GM18868 (cell line): ENCODE data around the gene LTB.
A peak's percentile ranks its signal among the peaks of the same experiment; 100 is the strongest.
"Not testable (repeated sequence)": the region's sequence is repeated elsewhere in the genome, so short reads cannot be mapped to it uniquely, and the experiment has no call there.

Experiments used
- ATAC-seq: cut with Tn5 transposase; IDR thresholded peaks from one replicate; pipeline ENCODE4 v1.9.1; 2021; ENCODE audit warnings: mild to moderate bottlenecking, moderate library complexity; ENCODE audit not compliant: unreplicated experiment

Gene LTB

DNA sequence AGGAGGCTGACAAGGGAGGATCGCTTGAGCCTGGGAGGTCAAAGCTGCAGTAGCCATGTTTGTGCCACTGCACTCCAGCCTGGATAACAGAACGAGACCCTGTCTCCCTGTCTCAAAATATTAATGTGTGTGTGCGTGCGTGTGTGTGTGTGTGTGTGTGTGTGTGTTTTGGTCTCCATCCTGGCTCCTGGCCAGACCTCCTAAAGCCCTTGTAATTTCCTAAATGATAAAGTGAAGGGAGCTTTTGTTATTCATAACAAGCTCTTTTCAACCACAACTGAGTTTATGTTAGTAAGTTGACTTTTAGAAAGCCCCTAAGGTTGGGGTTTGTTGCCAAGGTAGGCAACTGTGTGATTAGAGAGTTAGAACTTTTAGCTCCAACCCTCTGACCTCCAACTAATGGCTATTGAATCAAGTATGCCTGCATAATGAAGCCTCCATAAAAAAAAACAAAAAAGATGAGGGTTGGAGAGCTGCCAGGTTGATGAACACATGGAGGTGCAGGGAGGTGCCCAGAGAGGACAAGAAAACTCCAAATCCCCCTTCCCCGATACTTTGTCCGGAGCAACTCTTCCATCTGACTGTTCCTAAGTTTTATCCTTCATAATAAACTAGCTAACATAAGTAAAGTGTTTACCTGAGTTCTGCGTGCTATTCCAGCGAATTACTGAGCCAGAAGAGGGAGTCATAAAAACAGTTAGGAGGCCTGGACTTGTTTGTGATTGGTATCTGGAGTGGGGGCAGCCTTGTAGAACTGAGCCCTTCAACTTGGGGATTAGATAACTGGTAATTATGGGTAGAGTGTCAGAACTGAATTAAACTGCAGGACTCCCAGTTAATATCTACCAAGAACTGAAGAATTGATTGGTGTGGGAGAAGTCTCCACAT lies 27.5 kb upstream of the LTB start:
- no peak for ATAC-seq

DNA sequence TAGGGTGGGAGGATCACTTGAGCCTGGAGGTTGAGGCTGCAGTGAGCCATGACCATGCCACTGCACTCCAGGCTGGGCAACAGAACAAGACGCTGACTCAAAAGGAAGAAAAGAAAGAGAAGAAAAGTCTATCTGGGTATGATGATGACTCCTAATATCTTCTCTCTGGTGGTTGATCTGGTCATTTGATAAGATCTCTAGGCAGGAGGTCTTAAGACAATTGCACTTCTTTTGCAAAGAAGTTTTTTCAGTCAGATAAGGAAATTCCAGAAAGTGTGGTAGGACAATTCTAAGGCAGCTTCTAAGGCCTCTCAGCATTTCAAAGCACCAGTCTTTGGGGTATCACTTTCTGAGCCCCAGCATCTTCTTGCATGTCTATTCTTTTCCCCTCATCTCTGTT lies 25.1 kb upstream of the LTB start:
- ATAC-seq: no peak

DNA sequence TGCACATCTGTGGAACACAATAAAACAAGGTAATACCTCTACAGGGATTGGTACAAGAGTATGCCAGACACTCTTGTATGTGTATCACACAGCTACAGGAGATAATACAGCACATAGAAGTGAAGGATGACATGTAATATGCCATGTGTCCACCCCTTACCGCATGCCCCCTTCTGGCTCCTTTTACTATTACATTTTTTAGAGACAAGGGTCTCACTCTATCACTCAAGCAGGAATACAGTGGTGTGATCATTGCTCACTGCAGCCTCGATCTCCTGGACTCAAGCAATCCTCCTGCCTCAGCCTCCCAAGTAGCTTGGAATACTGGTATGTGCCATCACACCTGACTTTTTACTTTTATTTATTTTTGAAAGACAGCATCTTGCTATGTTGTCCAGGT lies 14.8 kb upstream of the LTB start:
- ATAC-seq: no peak

DNA sequence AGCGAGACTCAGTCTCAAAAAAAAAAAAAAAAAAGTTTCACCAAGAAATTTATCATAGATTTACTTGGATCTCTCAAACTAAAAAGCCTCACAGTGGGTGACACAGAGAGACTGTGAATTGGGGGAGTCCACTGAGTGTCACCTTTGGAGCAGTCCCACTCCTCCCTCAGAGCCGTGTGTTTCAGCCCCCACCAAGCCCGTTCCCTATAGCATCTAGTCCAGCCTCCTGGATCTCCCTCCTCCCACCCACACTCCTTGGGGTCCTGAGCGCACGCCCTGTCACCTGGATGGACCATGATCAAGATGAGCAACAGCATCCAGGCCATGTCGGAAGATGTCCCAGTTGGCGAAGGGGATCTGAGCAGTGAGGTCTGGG lies 10.2 kb upstream of the LTB start:
- no peak for ATAC-seq

DNA sequence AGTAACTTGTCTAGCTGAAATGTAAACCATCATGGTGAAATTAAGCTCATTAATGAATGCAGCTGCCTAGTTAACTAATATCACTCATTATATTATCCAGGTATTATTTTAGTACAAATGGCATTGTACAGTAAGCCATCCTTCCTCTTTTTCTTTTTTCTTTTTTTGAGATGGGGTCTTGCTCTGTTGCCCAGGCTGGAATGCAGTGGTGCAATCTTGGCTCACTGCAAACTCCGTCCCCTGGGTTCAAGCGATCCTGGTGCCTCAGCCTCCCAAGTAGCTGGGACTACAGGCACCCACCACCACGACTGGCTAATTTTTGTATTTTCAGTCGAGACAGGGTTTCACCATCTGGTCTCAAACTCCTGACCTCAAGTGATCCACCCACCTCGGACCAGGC lies 8.5 kb upstream of the LTB start:
- ATAC-seq: not testable (repeated sequence)

DNA sequence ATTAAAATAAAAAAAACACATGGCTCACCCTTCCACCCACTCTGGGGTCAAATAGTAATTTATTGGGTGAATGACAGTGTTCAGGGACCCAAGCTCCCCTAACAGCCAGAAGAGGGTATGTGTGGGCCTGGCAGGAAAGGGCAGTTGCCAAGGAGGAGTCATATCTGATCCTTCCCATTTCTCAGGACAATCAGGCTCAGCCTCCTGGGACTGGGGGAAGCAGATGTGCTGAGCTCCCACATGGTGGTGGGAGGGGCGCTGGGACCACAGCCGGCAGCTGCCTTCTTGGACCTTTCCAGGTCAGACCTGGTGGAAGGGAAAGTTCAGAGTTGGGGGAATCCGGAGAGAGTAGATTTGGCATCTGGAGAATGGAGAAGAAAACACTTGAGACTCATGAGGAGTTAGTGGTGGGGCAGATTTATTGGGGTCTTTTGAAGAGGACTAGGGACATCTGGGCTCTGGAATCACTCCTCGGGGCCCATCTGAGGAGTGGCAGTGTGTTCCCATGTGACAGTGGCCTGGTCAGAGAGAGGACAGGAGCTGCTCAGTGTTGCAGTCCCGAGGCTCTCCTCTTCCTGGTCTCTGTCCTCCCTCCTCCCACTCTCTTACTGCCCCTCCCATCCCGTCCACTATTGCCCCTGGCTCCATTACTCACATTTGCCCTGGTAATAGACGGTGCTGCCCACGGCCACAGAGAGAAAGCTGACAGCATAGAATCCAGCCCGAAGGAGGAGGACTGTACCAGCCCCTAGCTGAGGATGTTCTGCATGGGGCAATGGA lies 6.8 kb upstream of the LTB start:
- no peak for ATAC-seq

DNA sequence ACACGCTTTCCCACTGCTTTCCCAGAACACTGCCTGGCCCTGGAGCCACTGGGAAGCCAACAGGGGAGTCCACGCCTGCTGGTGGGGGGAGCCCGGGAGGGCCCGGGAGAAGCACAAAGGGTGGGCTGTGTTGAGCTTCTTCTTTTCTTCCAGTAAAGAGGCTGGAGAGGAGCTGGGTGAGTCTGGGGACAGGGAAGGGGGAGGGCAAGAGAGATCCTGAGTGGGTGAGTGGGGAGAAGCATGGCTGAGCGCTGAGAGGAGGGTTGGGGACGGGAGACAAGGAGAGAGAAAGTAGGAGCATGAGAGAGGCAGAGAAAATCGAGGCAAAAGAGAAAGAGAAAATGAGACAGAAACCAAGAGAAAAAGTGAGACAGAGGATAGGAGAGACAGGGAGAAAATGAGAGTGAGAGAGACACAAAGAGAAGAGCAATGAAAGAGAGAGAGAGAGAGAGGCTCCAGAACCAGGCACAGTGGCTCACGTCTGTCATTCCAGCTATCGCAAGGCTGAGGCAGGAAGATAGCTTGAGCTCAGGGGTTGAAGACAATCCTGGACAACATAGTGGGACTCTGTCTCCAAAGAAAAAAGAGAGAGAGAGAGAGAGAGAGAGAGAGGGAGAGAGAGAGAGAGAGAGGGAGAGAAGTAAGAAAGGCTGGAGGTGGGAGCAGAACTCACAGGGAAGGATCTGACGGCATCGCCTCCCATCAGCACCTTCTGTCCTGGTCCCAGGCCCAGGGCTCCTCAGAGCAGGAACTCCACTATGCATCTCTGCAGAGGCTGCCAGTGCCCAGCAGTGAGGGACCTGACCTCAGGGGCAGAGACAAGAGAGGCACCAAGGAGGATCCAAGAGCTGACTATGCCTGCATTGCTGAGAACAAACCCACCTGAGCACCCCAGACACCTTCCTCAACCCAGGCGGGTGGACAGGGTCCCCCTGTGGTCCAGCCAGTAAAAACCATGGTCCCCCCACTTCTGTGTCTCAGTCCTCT lies 5.9 kb upstream of the LTB start:
- no peak for ATAC-seq

- ATAC-seq: no peak
Measured at GRCh38 chr6:31586599-31587281, 4.5 kb upstream of the LTB start.

- ATAC-seq: no peak
Measured at GRCh38 chr6:31586008-31586407, 3.8 kb upstream of the LTB start, which contains the start of gene LST1. LST1 (plus strand) TSS chr6:31586277; CDS start chr6:31587300, 1,023 bp downstream.

GRCh38 chr6:31585491-31585890 lies 3.3 kb upstream of the LTB start:
- ATAC-seq: no peak

DNA sequence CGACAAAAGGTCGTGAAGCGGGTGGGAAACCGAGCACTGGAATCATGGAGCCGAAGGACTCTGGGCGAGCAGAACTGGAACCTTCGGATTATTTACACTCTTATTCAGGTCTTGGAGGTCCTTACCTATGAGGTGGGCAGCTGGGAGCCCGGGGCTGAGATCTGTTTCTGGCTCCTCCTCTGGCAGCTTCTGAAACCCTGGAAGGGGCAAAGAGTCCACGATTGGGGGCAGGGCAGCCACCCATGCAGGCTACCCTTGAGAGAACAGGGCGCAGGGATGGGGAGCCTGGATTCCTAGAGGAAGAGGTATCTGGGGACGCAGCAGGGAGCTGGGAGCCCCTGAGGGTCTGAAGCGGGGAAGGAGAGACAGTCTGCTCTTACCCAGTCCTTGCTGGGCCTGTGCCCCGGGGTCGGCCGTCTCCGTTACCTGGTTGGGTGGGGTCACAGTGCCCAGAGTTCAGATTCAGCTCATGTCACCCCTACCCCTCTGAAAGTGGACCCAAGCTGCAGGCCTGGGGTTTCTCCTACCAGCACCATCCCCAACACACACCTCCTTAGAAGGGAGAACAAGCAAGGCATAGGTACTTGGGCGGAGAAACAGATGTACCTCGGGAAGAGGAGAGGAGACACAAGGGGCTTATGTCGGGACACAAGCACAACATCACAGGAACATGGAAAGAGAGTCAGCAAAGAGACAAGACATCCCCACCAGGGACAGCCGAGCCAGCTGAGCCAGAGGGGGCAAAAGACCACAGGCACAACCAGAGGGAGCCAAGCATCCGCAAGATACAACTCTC lies 592 bp downstream of the LTB start:
- no peak for ATAC-seq

DNA sequence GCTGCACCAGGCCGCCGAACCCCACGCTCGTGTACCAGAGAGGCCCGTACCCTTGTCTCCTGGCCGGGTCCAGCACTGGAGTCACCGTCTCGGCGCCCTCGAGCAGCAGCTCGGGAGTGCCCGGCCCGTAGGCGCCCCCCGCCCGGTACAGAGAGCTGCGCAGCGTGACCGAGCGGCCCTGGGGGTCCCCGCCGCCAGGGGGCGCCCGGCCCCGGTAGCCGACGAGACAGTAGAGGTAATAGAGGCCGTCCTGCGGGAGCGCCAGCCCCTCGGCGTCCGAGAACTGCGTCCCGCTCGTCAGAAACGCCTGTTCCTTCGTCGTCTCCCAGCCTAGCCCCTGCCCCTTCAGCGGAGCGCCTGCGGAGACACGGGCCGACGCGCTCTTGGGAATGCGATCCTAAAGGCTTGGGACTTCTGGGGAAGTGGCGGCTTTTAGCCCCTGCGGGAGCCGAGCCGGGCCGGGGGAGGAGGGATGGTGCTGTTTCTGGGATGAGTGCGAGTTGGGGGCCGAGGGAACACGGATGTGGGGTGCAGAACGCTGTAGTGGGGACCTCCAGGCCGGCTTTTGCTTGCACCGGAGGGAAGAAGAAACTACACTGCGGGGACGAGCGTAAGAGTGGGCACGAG lies 1.3 kb downstream of the LTB start:
- peak; percentile 53 for ATAC-seq

- ATAC-seq: no peak
Measured at GRCh38 chr6:31580438-31580740, 1.8 kb downstream of the LTB start.

DNA sequence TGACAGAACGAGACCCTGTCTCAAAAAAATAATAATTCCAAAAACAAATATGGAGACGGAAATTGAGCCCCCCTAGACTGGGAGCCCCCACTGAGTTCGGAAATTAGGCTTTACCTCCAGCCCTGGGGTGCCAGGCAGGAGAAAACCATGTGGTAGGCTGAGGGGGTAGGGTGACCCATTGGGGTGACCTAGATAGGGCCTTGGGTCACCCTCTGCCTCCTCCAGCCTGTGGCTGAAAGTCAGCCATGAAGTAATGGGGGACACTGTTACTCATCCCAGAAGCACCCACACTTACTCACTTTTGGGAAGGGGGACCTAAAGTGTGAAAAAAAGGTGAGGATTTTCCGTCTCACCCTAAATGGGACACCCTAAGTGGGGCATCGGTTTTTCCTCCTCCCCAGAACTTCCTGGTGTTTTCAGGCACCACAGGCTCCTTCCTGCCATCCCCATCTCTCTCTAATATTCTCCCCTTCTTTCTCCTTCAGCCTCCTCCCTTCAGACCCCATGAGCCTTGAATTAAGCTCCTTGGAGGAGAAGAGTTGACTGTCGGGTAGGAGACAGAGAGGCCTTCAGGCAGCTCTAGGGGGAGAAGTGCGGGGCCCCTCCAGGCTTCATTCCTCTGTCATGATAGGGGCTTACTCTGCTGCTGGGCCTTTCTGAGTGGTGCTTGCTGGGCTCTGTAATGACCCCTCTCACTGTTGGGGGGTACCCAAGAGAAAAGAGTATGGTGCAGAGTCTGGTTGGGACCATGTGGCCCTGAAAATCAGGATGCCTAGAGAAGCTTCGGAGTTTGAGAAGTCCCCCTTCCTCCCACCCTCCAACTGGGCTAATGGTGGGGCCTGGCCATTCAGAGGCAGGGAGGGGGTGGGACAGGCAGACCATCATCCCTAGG lies 2.4 kb downstream of the LTB start:
- no peak for ATAC-seq

GRCh38 chr6:31579119-31579505 lies 3.1 kb downstream of the LTB start:
- ATAC-seq: no peak

DNA sequence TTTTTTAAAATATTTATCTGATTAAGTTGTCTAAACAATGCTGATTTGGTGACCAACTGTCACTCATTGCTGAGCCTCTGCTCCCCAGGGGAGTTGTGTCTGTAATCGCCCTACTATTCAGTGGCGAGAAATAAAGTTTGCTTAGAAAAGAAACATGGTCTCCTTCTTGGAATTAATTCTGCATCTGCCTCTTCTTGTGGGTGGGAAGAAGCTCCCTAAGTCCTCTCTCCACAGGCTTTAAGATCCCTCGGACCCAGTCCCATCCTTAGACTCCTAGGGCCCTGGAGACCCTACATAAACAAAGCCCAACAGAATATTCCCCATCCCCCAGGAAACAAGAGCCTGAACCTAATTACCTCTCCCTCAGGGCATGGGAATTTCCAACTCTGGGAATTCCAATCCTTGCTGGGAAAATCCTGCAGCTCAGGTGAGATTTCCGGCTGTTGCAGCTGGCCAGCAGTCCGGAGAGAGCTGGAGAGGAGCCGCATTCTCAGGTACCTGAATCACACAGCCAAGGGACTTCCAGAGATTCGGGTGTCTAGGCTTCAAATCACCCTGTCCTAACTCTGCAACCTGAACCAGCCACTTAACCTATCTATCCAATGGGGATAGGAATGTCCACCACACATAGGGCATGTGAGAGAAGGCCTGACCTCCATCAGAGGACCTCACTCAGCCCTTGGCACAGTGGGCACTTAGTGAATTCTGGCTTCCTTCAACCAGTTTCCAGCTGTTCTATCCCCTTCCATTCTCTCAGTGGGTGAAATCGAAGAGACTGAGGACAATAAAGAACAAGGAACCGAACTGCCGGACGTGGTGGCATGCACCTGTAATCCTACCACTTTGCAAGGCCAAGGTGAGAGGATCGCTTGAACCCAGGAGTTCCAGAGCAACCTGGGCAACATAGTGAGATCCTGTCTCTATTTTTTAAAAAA lies 3.8 kb downstream of the LTB start:
- ATAC-seq: no peak

DNA sequence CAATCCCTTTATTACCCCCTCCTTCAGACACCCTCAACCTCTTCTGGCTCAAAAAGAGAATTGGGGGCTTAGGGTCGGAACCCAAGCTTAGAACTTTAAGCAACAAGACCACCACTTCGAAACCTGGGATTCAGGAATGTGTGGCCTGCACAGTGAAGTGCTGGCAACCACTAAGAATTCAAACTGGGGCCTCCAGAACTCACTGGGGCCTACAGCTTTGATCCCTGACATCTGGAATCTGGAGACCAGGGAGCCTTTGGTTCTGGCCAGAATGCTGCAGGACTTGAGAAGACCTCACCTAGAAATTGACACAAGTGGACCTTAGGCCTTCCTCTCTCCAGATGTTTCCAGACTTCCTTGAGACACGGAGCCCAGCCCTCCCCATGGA lies 4.7 kb downstream of the LTB start:
- ATAC-seq: no peak
